ENCODE measurements around the gene FOXC2.

- TF ChIP-seq YY1 (IDR thresholded peaks at IDR 0.05; ENCODE audit: borderline replicate concordance in 1 of 3, control insufficient read depth in 1 of 3, extremely low read depth in 1 of 3, insufficient read depth in 3 of 3, insufficient read length in 1 of 3, insufficient replicate concordance in 2 of 3, low read depth in 1 of 3, low read length in 2 of 3) (no peak), CEBPB (tag; IDR thresholded peaks at IDR 0.05) (no peak), CTCF (IDR thresholded peaks at IDR 0.05 in 2 of 3, conservative IDR thresholded peaks at IDR 0.05 in 1 of 3; ENCODE audit: insufficient read depth in 2 of 3, low read depth in 1 of 3, low read length in 3 of 3) (no peak)
These were observed 17.5 kb downstream of the FOXC2 start for GRCh38 chr16:86584071-86584685.
